Measurements from ENCODE around the gene SLC39A11.

SLC39A11 gene

DNA sequence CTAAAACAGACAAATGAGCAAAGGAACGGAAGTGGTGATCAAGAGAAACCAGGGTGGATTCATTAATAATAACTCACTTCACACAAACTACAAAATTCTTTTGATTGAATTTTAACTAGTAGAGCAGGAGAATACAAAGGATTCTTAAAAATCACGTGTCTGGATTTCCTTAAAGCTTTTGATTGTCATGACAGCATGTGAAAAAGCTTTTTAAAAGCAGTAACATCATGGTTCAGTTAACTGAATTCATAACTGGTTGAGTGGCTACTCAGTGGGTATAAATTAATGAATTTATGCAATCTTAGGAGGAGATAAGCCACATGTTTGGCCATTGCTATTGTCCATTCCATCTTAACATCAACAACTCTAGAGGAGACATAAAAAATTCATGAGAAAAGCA is 333.2 kb downstream of the SLC39A11 start:
- no peak for DNase-seq (ENCODE audit: low read depth, low spot score)

DNA sequence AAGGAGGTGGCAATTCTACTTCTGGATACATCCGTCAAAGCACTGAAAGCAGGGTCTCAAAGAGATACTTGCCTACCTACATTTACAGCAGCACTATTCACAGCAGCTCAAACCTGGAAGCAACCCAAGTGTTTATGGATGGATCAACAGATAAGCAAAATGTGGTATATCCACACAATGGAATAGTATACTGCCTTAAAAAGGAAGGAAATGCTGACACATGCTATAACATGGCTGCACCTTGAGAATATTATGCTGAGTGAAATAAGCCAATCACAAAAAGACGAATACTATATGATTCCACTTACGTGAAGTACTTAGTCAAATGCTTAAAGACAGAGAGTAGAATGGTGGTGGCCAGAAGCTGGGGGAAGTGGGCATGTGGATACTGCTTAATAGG is 336.2 kb downstream of the SLC39A11 start:
- no peak for DNase-seq (ENCODE audit: low read depth, low spot score)

DNA sequence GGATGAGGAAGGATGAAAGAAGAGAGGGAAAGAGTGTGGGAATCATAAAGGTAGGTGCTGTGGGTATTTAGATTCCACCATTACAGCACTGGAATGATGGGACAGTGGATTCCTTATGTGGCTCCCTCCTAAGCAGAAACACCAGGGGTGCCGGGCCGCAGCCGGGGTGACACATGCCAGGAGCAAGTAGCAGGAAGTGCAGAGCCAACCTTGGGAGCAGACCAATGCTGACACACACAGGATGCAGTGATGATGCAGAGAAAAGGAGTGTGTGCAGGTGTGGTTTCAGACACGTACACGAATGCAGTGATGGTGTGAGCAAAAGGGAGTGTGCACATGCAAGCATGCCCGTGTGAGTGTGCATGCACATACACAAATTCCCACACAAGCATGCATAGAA is 338.0 kb downstream of the SLC39A11 start:
- no peak for DNase-seq (ENCODE audit: low read depth, low spot score)

DNA sequence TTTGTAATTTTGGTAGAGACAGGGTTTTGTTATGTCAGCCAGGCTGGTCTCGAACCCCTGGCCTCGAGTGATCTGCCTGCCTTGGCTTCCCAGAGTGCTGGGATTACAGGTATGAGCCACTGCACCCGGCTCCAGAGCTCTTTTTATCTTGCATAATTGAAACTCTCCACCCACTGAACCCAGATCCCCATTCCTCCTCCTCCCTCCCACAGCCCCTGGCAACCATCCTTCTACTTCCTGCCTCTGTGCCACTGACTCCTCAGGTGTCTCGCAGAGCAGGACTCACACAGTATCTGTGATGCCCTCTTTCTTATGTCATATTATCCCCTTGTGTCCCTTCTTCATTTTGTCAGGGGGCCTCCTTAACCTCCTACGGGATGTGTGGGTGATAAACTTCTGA is 340.7 kb downstream of the SLC39A11 start:
- DNase-seq (ENCODE audit: low read depth, low spot score): no peak

DNA sequence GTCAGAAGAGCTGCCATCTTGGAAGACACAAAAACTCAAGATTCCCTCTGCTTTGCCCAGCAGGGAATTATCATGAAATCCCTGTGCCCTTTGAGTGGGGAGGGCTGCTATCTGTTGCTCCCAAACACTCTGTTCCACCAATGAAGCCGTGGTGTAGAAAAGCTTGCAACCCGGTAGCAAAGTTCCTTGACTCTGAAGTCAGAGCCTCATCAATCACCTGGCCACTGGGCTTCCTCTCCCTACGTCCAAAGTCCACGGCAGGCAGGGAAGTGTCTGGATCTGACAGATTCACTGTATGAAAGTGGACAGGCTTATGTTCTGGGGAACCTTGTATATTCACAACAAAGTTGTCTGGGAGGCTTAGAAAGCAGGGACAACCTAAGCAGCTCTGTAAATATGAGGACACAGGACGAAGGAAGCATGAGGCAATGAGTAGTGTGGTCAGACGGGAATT is 343.3 kb downstream of the SLC39A11 start:
- no peak for DNase-seq (ENCODE audit: low read depth, low spot score)

DNA sequence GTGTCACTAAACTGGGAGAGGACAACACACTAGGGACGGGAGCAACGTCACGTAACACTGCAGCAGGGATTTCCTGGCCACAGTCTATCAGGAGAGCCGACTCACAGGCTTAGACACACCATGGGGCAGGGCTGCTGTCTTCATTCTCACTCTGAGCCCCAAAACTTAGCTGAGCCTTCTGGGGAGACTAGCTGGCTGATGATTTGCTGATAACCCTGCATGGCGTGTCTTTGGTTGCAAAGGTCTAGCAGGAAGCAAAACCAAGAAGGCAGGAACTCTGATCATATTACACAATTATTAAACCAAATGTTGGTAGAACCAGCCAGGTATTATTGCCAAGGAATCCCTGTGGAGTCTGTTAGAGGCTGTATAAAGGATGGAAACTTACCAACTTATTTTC is 345.0 kb downstream of the SLC39A11 start:
- no peak for DNase-seq (ENCODE audit: low read depth, low spot score)

DNA sequence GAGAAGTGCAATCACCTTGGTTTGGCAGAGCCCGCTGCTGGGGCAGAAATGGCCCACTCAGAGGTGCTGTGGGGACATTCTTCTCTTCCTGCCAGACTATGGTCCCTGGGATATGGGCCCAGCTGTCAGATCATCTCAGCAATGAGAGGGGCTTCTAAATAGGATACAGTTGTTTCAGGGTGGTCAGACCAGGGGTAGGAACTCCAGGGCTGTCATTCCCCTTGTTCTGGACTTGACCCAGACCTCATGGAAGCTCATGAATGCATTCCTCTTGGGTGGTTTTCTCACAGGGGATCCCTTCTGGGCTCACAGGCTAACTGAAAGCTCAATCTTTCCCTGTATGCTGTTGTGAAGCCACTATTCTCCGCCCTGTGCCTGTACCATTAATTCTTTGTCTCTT is 347.2 kb downstream of the SLC39A11 start:
- DNase-seq (ENCODE audit: low read depth, low spot score): no peak

DNA sequence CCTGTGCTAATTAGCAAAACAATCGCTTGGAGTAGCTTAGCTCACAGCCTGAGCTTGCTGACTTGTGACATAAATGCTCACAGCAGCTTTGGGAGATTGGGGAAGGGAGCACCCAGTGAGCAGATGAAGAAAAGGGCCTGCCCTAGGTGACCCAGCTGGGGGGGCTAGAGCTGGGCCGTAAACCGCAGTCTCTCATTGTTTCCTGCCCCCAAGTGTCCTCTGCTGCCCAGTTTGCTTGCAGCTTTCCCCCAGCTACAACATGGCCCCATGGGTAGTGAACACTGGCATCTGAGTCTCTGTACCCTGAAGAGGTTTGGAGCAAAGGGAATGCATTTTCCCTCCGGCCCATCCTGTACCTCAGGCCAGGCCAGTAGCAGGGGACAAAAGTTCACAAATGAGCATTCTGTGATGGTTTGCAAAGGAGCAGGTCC is 349.4 kb downstream of the SLC39A11 start:
- no peak for DNase-seq (ENCODE audit: low read depth, low spot score)

DNA sequence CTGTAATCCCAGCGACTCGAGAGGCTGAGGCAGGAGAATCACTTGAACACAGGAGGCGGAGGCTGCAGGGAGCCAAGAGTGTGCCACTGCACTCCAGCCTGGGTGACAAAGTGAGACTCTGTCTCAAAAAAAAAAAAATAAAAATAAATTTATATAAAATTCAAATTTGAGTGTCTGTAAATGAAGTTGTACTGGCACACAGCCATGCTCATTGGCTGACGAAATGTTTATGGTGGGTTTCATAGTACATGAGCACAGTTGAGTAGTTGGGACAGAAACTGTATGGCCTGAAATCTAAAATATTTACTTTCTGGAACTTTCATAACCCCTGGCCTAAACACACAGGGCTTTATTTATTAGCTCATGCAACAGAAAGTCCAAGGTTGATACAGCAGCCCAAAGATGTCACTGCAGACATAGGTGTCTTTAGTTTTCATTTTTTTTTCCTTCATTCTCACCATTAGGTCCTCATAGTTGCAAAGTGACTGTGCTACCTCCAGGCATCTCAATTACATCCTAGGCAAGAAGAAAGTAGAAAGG is 355.3 kb downstream of the SLC39A11 start:
- DNase-seq (ENCODE audit: low read depth, low spot score): no peak

DNA sequence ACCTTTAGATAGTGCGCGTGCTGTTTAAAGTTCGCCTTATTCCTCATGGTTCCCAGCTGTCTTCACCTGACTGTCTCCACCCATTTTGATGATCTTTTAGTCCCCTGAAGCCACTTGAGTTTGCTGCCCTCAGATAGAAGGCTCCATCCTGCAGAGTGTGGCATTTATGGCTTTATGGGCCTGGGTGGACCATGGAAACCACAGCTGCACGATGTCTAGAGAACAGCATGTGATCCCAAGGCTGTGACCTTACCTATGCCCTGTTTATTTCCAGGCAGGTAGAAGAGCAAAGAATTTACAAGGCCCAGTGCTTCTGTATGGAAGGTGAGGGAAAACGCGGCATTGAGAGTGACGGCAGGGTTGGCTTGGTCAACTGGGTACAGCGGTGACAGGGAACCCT is 356.9 kb downstream of the SLC39A11 start:
- no peak for DNase-seq (ENCODE audit: low read depth, low spot score)

DNA sequence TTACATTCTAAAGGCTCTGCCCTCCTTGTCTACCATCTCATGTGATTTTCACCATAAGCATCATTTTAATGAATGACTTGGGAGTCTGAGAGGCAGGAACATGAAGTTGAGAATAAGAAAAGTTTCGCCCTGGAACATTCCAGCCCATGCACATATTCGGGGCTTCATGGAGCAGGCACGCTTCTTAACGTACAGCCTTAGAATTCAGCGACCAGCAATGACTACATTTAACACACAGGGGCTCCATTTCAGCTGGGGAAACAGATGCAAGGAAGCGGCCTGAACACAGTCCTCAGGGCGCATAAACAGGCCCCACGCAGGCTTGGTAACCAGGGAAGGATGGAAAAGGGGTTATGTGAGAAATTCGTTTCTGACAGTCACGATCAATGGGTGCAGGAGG is 357.4 kb downstream of the SLC39A11 start:
- no peak for DNase-seq (ENCODE audit: low read depth, low spot score)

DNA sequence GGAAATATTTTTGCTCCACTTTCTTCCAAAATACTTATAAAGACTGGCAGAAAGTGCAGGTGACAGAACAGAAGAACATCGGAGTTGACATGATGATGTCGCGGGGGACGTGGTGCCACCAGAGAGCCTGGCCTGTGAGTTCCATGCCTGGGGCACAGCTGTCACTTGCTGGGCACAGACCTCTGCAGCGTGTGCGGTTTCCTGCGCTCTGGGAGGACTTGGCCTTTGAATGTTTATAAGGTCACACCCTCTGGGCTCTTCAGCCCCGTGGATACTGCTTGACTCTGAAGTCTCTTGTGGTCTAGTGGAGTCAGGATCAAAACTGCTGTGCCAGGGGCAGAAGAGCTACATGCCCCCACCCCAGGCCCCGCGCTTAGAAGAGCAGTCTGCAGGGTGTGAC is 357.9 kb downstream of the SLC39A11 start:
- DNase-seq (ENCODE audit: low read depth, low spot score): no peak

DNA sequence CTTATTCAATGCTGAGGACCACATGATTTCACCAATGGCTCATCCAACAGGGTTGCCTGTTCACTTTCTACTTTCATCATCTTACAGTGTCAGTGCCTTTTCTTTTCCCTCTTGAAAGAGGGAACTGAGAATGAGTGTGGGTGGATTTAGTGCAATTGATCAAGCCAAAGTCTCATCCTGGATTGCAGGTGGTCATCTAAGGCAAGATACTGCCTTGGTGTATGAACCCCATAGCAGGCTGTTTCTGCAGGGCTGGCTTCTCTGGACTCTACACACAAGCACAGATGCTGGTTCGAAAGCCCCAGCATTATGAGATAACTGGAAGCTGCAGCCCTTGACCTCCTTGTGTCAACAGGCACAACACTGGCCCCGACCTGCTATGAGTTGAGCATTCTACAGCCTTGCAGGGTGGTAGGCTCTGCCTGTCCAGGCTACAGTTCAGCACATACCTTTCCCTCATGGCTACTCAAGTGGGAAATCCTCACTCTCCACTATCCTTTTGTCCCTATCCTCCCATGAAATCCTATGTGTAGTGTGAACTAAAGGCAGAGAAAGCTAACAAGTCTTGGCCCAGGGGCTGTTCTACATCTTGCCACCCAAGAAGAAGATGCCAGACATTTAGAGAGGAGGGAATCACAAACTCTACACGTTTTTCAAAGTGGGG is 358.7 kb downstream of the SLC39A11 start:
- no peak for DNase-seq (ENCODE audit: low read depth, low spot score)

DNA sequence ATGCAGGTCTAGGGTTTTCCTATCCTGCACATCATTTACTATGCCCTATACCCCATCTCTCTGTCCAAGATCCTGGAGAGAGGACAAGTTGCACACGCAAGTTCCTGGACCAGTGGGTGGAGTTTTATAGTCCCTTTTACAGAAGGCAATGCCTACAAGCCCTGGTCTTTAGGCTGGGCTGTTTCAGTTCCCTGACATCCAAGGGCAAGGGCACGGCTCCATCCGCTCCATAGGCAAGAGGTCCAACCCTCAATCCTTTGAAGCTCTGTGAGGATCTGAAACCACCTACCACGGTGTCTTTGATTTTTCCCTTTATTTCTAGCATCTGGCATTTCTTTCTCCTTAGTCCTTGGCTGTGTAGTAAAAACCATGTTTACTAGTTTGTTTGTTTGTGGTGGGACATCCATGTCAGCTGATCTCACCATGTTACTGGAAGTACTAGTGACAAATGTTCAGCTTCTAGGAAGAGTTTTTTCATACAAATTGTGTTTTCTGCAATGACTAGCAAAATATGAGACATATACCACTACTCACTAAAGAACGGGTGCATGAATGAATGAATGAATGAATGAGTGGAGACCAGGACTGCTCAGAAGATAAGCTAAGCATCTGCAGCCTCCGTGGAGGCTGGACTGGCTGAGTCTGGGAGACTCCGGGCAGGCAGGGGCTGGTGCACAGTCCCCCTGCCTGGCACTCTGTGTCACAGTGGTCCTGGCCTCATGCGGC is 359.4 kb downstream of the SLC39A11 start:
- DNase-seq (ENCODE audit: low read depth, low spot score): no peak

DNA sequence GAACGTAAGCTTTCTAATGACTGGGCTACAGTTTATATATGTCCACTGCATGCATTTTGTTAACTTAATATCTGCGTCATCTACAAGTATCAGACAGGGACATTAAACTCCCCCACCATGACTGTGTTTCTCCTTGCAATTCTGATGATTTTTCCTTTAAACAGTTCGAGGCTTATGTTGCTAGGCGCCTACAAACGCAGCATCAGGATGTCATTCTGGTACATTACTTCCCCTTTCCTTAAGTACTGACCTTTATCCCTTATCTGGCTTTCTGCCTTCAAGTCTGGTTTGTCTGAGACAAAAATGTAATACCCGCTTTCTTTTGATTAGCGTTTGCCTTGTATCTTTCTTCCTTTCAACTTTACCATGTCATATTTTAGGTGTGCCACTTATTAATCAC is 362.4 kb downstream of the SLC39A11 start:
- no peak for DNase-seq (ENCODE audit: low read depth, low spot score)

DNA sequence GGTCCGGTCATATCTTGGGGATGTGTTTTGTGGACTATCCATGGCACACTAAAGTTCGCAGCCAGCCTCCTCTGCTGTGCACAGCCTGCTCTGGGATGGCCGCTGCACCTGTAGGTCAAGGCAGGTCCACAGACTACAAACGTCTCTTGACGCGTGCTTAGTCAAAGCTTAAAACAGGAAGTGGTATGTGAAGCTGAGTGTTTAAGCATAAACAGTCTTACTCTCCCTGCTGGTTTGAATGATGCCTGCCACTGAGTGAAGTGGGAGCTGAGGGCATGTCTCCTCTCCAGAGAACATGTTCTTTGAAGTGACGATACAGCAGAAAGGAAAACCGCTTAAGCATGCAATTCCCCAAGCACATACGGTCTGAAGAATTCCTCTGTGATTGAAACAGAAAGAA is 365.6 kb downstream of the SLC39A11 start:
- no peak for DNase-seq (ENCODE audit: low read depth, low spot score)

DNA sequence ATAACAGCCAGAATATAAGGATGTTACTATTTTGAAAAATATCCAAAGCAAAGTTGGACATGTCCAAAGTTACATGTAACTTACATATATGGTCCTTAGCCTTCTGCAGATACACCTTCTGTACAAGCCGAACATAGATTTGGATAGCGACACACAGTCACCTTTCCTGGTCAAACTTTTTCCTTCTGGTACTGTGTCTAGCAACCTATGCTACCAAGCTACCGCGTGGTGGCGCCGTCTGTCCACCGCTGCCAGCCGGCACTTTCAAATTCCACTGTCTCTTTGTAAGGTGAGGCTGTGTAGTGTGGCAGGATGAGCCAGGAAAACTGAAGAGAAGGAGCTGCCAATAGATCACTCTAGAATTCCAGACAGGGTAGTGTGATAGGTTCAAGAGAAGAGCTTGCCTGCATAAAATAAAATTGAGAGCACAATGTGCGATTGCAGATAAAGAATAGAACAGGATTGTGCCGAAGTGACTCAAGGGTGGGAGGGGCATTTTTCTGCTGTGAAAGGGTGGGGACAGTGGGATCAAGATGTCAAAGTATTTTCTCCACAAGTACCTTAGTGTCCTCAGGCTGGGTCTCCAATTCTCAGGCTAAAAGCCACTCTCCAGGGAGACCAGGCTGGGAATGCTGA is 366.9 kb downstream of the SLC39A11 start:
- DNase-seq (ENCODE audit: low read depth, low spot score): no peak

DNA sequence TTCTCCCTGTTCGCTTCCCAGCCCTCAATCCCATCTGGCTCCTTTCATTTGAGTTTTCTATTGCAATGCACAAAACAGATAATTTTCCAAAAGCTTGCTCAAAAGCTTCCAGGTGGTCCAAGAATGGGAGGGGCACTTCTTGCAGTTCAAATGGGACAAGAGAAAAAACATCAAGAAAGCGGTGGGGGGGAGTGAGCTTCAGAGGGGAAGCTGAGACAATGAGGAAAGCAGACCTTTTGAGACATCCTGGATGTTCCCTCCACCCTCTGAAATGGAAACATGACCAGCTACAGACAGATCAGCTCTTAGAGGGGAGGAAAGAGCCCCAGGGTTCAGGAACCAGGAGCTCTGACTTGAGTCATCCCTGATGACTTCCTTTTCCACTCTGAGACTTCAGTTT is 368.2 kb downstream of the SLC39A11 start:
- no peak for DNase-seq (ENCODE audit: low read depth, low spot score)

DNA sequence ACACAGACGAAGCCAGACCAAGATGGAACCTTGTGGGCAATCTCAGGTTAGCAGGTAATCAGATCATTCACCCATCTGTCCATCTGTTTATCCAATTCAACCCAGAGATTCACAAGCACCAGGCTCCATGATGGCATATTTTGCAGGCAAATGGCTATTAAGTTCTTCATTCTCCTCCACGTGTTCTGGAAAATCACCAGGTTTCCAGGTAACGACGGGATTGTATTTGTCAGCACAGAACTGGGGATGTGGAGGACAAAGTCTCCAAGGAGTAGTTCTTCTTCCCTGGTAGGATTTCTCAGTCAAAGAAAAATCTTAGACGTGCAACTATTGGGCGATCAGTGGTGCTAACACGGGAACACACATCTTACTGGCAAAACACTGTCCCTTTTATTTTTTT is 368.8 kb downstream of the SLC39A11 start:
- DNase-seq (ENCODE audit: low read depth, low spot score): no peak

DNA sequence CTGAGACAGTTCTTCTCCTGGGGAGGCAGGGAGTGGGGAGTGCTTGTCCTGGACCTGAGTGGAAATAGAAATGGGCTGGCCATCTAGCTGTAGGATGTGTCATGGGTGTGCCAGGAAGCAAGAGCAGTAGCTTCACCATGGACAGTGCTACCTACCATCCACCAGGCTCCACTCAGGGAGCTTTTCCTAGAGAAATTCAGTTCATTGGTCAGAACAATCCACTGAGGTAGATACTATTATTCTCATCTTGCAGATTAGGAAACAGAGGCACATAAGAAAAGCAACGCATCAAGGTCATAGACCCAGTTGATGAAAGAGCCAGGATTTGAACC is 372.0 kb downstream of the SLC39A11 start:
- no peak for DNase-seq (ENCODE audit: low read depth, low spot score)

DNA sequence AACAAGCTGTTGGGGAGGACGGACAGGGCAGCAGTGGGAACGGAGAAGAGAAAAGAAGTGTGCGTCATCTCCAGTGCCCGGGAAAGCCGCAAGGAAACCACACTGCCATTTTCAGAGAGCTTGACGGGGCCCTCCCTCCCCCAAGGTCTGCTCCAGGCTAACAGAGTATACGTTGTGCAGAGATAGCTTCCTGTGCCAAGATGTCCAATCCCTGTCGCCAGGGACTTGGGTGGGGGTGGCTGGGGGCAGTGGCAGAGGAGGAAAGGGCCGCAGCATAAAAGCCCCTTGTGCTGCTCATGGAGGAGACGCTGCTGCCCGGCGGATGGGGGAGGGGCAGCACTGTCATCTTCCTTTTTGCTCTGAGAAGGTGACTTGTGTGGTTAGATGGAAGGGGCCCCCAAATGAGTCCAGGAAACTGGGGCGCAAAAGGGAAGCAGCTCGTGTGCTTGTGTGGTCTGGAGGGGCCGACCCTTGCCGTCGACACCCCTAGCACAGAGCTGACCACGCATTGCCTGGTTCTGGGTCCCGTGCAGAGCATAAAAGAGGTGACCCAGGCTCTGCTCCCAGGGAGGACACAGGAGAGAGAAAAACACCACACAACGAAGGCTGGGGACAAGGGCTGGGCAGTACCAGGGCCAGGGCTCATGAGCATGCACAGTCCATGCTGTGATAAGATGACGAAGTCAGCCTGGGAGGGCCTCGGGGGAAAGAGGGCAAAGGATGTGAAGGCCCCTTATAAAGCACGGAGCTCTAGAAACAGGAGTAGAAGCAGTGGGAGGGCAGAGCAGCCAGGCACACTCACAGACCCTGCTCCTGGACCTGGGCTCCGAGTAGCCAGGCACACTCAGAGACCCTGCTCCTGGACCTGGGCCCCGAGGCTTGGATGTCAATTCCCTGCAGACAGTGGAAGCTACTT is 372.7 kb downstream of the SLC39A11 start:
- no peak for DNase-seq (ENCODE audit: low read depth, low spot score)

DNA sequence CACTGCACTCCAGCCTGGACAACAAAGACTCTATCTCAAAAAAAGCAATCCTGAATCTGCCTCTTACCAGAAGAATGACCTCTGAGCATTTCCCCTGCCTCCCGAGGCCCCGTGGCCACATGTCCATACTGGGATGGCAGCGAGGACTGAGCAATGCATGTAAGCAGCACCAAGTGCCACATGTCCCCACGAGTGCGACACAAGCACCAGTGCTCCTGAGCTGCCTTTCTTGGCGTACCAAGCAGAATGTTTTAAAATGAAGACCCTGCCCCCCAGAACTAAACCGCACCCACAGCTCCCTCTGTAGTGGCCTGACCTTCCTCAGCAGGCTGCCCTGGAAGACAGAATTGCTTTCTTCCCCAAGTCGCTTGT is 373.3 kb downstream of the SLC39A11 start:
- DNase-seq (ENCODE audit: low read depth, low spot score): no peak

Data from activated naive CD8-positive, alpha-beta T cell treated with anti-CD3 and anti-CD28 coated beads, Interleukin-2, amount 50 U/mL, for 16 hours (primary cell).